Neural cell (in vitro differentiated cells): ENCODE data around the gene IL3RA.

Experiments used
- EP300 ChIP-seq: fragments of 450-650 bp; conservative IDR thresholded peaks from 2 replicates; pipeline ENCODE4 v1.6.1; 2014; ENCODE audit warnings: antibody characterized with exemption, mild to moderate bottlenecking, moderate library complexity; ENCODE audit not compliant: poor library complexity, severe bottlenecking
- EZH2 ChIP-seq: fragments of 200-600, 300-800 bp; shearing (Covaris generic), sonication (generic); IDR thresholded peaks from 2 replicates; pipeline ENCODE4 v1.6.1; 2014; ENCODE audit warnings: antibody characterized with exemption, low read length, borderline replicate concordance, mild to moderate bottlenecking; ENCODE audit not compliant: insufficient read depth, poor library complexity, severe bottlenecking
- MXI1 ChIP-seq: fragments of 450-650 bp; conservative IDR thresholded peaks from 2 replicates; pipeline ENCODE4 v1.6.1; 2014; ENCODE audit warnings: antibody characterized with exemption, mild to moderate bottlenecking; ENCODE audit not compliant: poor library complexity, severe bottlenecking
- POLR2AphosphoS5 ChIP-seq: IDR thresholded peaks from 2 replicates; pipeline ENCODE4 v1.6.1; 2012
- RAD21 ChIP-seq: fragments of 450-650 bp; conservative IDR thresholded peaks from 2 replicates; pipeline ENCODE4 v1.6.1; 2014; ENCODE audit warnings: antibody characterized with exemption, mild to moderate bottlenecking, moderate library complexity
- SMC3 ChIP-seq: fragments of 450-650 bp; conservative IDR thresholded peaks from 2 replicates; pipeline ENCODE4 v1.6.1; 2014; ENCODE audit warnings: antibody characterized with exemption, mild to moderate bottlenecking, moderate library complexity; ENCODE audit not compliant: poor library complexity
- TAF1 ChIP-seq: IDR thresholded peaks from 2 replicates; pipeline ENCODE4 v1.6.1; 2012; ENCODE audit warnings: low read depth
- TF ChIP-seq, protein P1 (sequence below): fragments of 450-650 bp; IDR thresholded peaks from 2 replicates; pipeline ENCODE4 v1.5.1; 2014; ENCODE audit warnings: antibody characterized with exemption, mild to moderate bottlenecking, moderate library complexity; ENCODE audit not compliant: poor library complexity, severe bottlenecking
- TF ChIP-seq, protein P2 (sequence below): IDR thresholded peaks from 2 replicates; pipeline ENCODE4 v1.6.1; 2012; ENCODE audit warnings: borderline replicate concordance

DNA sequence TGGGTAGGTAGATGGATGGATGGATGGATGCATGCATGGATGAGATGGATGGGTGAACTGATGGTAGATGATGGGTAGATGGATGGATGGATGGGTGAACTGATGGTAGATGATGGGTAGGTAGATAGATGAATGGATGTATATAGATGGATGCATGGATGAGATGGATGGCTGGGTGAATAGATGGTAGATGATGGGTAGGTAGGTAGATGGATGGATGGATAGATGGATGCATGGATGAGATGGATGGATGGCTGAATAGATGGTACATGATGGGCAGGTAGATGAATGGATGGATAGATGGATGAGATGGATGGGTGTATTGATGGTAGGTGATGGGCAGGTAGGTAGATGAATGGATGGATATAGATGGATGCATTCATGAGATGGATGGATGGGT lies 70.5 kb downstream of the IL3RA start:
- TF ChIP-seq, protein P1, sequence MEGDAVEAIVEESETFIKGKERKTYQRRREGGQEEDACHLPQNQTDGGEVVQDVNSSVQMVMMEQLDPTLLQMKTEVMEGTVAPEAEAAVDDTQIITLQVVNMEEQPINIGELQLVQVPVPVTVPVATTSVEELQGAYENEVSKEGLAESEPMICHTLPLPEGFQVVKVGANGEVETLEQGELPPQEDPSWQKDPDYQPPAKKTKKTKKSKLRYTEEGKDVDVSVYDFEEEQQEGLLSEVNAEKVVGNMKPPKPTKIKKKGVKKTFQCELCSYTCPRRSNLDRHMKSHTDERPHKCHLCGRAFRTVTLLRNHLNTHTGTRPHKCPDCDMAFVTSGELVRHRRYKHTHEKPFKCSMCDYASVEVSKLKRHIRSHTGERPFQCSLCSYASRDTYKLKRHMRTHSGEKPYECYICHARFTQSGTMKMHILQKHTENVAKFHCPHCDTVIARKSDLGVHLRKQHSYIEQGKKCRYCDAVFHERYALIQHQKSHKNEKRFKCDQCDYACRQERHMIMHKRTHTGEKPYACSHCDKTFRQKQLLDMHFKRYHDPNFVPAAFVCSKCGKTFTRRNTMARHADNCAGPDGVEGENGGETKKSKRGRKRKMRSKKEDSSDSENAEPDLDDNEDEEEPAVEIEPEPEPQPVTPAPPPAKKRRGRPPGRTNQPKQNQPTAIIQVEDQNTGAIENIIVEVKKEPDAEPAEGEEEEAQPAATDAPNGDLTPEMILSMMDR: no peak
- no peak for TF ChIP-seq TAF1
- TF ChIP-seq RAD21: no peak
- no peak for TF ChIP-seq EP300
- no peak for TF ChIP-seq POLR2AphosphoS5
- TF ChIP-seq EZH2: no peak
- TF ChIP-seq SMC3: no peak
- no peak for TF ChIP-seq MXI1
- TF ChIP-seq, protein P2, sequence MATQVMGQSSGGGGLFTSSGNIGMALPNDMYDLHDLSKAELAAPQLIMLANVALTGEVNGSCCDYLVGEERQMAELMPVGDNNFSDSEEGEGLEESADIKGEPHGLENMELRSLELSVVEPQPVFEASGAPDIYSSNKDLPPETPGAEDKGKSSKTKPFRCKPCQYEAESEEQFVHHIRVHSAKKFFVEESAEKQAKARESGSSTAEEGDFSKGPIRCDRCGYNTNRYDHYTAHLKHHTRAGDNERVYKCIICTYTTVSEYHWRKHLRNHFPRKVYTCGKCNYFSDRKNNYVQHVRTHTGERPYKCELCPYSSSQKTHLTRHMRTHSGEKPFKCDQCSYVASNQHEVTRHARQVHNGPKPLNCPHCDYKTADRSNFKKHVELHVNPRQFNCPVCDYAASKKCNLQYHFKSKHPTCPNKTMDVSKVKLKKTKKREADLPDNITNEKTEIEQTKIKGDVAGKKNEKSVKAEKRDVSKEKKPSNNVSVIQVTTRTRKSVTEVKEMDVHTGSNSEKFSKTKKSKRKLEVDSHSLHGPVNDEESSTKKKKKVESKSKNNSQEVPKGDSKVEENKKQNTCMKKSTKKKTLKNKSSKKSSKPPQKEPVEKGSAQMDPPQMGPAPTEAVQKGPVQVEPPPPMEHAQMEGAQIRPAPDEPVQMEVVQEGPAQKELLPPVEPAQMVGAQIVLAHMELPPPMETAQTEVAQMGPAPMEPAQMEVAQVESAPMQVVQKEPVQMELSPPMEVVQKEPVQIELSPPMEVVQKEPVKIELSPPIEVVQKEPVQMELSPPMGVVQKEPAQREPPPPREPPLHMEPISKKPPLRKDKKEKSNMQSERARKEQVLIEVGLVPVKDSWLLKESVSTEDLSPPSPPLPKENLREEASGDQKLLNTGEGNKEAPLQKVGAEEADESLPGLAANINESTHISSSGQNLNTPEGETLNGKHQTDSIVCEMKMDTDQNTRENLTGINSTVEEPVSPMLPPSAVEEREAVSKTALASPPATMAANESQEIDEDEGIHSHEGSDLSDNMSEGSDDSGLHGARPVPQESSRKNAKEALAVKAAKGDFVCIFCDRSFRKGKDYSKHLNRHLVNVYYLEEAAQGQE: no peak
